ENCODE measurements around the gene C22orf23. TPM values are rescaled to one million over a fixed set of nuclear protein-coding genes. Genes with fewer than 3 reads are reported as not detected.
A peak's percentile ranks its signal among the peaks of the same experiment; 100 is the strongest.
"Not testable (repeated sequence)": the region's sequence is repeated elsewhere in the genome, so short reads cannot be mapped to it uniquely, and the experiment has no call there.

The C22orf23 gene
- total RNA-seq, 1 experiment from 2014 or later = 1.0 TPM

DNA sequence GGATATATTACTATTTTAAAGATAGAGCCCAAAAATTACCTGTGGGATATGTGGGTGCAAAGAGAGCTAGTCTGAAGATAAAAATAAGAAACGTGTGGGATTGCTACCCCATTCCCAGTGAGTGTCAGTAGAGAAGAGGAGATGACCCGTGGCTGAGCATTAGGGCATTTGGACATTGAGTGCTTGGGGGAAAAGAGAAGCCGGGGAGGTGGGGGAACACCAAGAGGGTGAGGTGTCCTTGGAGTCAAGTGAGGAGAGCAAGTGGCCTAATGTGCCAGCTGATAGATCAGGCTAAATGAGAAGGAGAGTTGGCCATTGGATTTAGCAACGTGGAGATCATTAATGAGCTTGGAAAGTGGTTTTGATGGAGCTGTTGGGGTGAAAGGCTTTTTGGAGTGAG, 1.3 kb upstream of the C22orf23 start:
- H3K79me2 ChIP-seq (ENCODE audit: low read depth) = peaks cover 35% of the 10 kb centered on the region
- H3K36me3 ChIP-seq (ENCODE audit: low read depth) = peaks cover 24% of the 10 kb centered on the region
- no peaks in the 10 kb centered on the region; the same call in 1 of the 2 replicates for H4K20me1 ChIP-seq (ENCODE audit: insufficient read depth)
- H3K4me3 ChIP-seq = peak overlapping the region; percentile 68
- H3F3A ChIP-seq (ENCODE audit: insufficient read depth, low read depth) = peaks cover 18% of the 10 kb centered on the region
- peaks cover 18% of the 10 kb centered on the region for H3K4me1 ChIP-seq (replicated peaks; ENCODE audit: insufficient read depth)
- H3K27me3 ChIP-seq (ENCODE audit: insufficient read depth, low read depth) = no peaks in the 10 kb centered on the region
- TF ChIP-seq, protein P1, sequence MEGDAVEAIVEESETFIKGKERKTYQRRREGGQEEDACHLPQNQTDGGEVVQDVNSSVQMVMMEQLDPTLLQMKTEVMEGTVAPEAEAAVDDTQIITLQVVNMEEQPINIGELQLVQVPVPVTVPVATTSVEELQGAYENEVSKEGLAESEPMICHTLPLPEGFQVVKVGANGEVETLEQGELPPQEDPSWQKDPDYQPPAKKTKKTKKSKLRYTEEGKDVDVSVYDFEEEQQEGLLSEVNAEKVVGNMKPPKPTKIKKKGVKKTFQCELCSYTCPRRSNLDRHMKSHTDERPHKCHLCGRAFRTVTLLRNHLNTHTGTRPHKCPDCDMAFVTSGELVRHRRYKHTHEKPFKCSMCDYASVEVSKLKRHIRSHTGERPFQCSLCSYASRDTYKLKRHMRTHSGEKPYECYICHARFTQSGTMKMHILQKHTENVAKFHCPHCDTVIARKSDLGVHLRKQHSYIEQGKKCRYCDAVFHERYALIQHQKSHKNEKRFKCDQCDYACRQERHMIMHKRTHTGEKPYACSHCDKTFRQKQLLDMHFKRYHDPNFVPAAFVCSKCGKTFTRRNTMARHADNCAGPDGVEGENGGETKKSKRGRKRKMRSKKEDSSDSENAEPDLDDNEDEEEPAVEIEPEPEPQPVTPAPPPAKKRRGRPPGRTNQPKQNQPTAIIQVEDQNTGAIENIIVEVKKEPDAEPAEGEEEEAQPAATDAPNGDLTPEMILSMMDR (conservative IDR thresholded peaks at IDR 0.05) = no peak
- no peak for TF ChIP-seq EZH2 (IDR thresholded peaks at IDR 0.05; ENCODE audit: low read depth)
- H3K9me2 ChIP-seq (ENCODE audit: insufficient read depth) = no peaks in the 10 kb centered on the region
- CTCF ChIA-PET = interaction anchor here (0.6 to 2.3 kb wide), 5 partner anchors 11 to 312 kb away, joined by 8 to 20 read pairs (median 12); no protein-coding TSS in a partner anchor
- intact Hi-C loops (cut with micrococcal nuclease; ENCODE audit: unreplicated experiment) = loop anchor here (5.0 kb wide), 1 partner anchor 112 kb away; the partner anchor contains the start of gene ANKRD54
- POLR2A ChIA-PET (ENCODE audit: unreplicated experiment) = interaction anchor here (0.6 to 0.7 kb wide), 4 partner anchors 88 to 400 kb away, joined by 4 to 11 read pairs (median 4); no protein-coding TSS in a partner anchor
- no TSS peak for BruUV-seq (replicated peaks)
- no peaks in the 10 kb centered on the region for H3K9me3 ChIP-seq (ENCODE audit: insufficient read depth, low read depth)
- no peak for DNase-seq
- peak overlapping the region; percentile 89 for H3K4me2 ChIP-seq
- no peak overlapping the region for H3K27ac ChIP-seq
- H2AFZ ChIP-seq = no peak overlapping the region

DNA sequence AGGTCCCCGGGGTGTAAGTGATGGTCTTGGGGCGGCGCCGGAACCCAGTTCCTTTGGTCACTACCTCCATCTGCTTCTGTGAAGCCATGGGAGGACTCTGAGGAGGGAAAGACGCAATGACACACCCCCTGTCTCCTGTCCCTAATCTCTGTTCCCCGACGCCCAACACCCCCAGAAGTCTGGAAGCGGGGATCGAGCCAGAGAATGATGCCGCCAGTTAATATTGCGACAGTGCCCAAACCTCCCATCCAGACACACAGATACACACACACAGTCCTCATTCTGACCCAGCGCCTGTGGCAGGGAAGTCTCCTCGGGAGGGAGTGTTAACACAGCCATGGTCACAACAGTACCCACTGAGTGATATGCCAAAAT, 352 bp downstream of the C22orf23 start:
- H3K36me3 ChIP-seq (ENCODE audit: low read depth) = peaks cover 12% of the 10 kb centered on the region
- H3K4me1 ChIP-seq (replicated peaks; ENCODE audit: insufficient read depth) = peaks cover 18% of the 10 kb centered on the region
- POLR2A ChIA-PET (ENCODE audit: unreplicated experiment) = interaction anchor here (0.5 to 0.9 kb wide), 3 partner anchors 43 to 295 kb away, joined by 3 to 4 read pairs (median 3); no protein-coding TSS in a partner anchor
- H3K27me3 ChIP-seq (ENCODE audit: insufficient read depth, low read depth) = no peaks in the 10 kb centered on the region
- intact Hi-C loops (cut with micrococcal nuclease; ENCODE audit: unreplicated experiment) = loop anchor here (1.0 to 5.0 kb wide), 2 partner anchors 66 to 111 kb away; partner anchors contain the start of gene ANKRD54
- TF ChIP-seq, protein P1 (conservative IDR thresholded peaks at IDR 0.05) = no peak
- TF ChIP-seq EZH2 (IDR thresholded peaks at IDR 0.05; ENCODE audit: low read depth) = no peak
- H3F3A ChIP-seq (ENCODE audit: insufficient read depth, low read depth) = peaks cover 30% of the 10 kb centered on the region
- H4K20me1 ChIP-seq (ENCODE audit: insufficient read depth) = no peaks in the 10 kb centered on the region
- DNase-seq = peak in 1 of 2 experiments; percentile 37
- H3K9me3 ChIP-seq (ENCODE audit: insufficient read depth, low read depth) = no peaks in the 10 kb centered on the region
- peak overlapping the region; percentile 68 for H3K4me3 ChIP-seq
- H3K9me2 ChIP-seq (ENCODE audit: insufficient read depth) = no peaks in the 10 kb centered on the region
- H3K27ac ChIP-seq = 0 out of 2 replicates have a peak overlapping the region, but pooled peaks have one; percentile 1
- CTCF ChIA-PET = interaction anchor here (1.0 to 2.3 kb wide), 4 partner anchors 20 to 345 kb away, joined by 3 to 20 read pairs (median 8); partner anchors contain the start of gene GGA1
- peak overlapping the region; percentile 89 for H3K4me2 ChIP-seq
- peak overlapping the region; percentile 97 for H2AFZ ChIP-seq
- TSS peak; percentile 82 for BruUV-seq (replicated peaks)
- H3K79me2 ChIP-seq (ENCODE audit: low read depth) = peaks cover 35% of the 10 kb centered on the region

DNA sequence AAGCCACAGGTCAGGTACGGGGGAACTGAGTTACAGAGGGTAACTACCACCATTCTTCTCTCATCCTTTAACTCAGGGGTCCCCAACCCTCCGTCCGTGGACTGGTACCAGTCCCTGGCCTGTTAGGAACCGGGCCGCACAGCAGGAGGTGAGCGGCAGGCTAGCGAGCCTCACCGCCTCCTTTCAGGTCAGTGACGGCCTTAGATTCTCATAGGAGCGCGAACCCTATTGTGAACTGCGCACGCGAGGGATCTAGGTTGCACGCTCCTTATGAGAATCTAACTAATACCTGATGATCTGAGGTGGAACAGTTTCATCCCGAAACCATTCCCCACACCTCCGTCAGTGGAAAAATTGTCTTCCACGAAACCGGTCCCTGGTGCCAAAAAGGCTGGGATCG, 772 bp downstream of the C22orf23 start:
- peaks cover 35% of the 10 kb centered on the region for H3K79me2 ChIP-seq (ENCODE audit: low read depth)
- H4K20me1 ChIP-seq (ENCODE audit: insufficient read depth); H3K9me2 ChIP-seq (ENCODE audit: insufficient read depth); H3K9me3 ChIP-seq (ENCODE audit: insufficient read depth, low read depth); POLR2A ChIA-PET (ENCODE audit: unreplicated experiment); H3K27ac ChIP-seq; BruUV-seq (replicated peaks); H3K27me3 ChIP-seq (ENCODE audit: insufficient read depth, low read depth): not testable (repeated sequence)
- peak overlapping the region; percentile 89 for H3K4me2 ChIP-seq
- H3K36me3 ChIP-seq (ENCODE audit: low read depth) = peaks cover 10% of the 10 kb centered on the region
- CTCF ChIA-PET = interaction anchor here (0.5 kb wide), 1 partner anchor 80 kb away, joined by 4 read pairs; no protein-coding TSS in a partner anchor
- peak in 1 of 2 experiments; percentile 23 for DNase-seq
- H3F3A ChIP-seq (ENCODE audit: insufficient read depth, low read depth) = peaks cover 34% of the 10 kb centered on the region
- H2AFZ ChIP-seq = peak overlapping the region; percentile 97
- peaks cover 18% of the 10 kb centered on the region for H3K4me1 ChIP-seq (replicated peaks; ENCODE audit: insufficient read depth)
- H3K4me3 ChIP-seq = peak overlapping the region; percentile 68
- intact Hi-C loops (cut with micrococcal nuclease; ENCODE audit: unreplicated experiment) = loop anchor here (1.0 to 5.0 kb wide), 2 partner anchors 65 to 110 kb away; partner anchors contain the start of gene ANKRD54
